ENCODE data around the gene TNFRSF12A.

The TNFRSF12A gene

GRCh38 chr16:3020604-3021448 lies 658 bp downstream of the TNFRSF12A start (continued):
- TF ChIP-seq ZNF521 (tag by site-specific recombination; IDR thresholded peaks at IDR 0.05) (no peak), REPIN1 (tag by site-specific recombination; IDR thresholded peaks at IDR 0.05; ENCODE audit: low read depth) (no peak), MYNN (tag by site-specific recombination; IDR thresholded peaks at IDR 0.05; ENCODE audit: borderline replicate concordance) (no peak), HOXC10 (CRISPR knock-in tag; IDR thresholded peaks at IDR 0.05) (no peak), BCL6B (tag by site-specific recombination; IDR thresholded peaks at IDR 0.05) (no peak), ZNF704 (tag by site-specific recombination; IDR thresholded peaks at IDR 0.05) (no peak), ZNF791 (tag by site-specific recombination; IDR thresholded peaks at IDR 0.05) (no peak), ZNF792 (tag by site-specific recombination; IDR thresholded peaks at IDR 0.05) (no peak), ZNF146 (tag by site-specific recombination; IDR thresholded peaks at IDR 0.05) (no peak), MZF1 (tag by site-specific recombination; IDR thresholded peaks at IDR 0.05; ENCODE audit: borderline replicate concordance) (no peak), ZNF629 (tag by site-specific recombination; IDR thresholded peaks at IDR 0.05) (peak; percentile 96), ZNF26 (tag by site-specific recombination; IDR thresholded peaks at IDR 0.05) (no peak), PBX3 (CRISPR knock-in tag; IDR thresholded peaks at IDR 0.05) (0 out of 2 replicates have a peak, but pooled peaks have one; percentile 37), ZNF239 (tag by site-specific recombination; IDR thresholded peaks at IDR 0.05) (peak; percentile 35; the same call in 1 of the 2 replicates), GLIS1 (tag by site-specific recombination; IDR thresholded peaks at IDR 0.05) (peak; percentile 98), ZSCAN5A (tag by site-specific recombination; IDR thresholded peaks at IDR 0.05) (peak; percentile 20; the same call in 1 of the 2 replicates), ZNF530 (tag by site-specific recombination; IDR thresholded peaks at IDR 0.05; ENCODE audit: low read depth) (no peak), ZNF391 (tag by site-specific recombination; IDR thresholded peaks at IDR 0.05; ENCODE audit: borderline replicate concordance, low read depth) (peak; percentile 81; the same call in 1 of the 2 replicates), ZSCAN16 (tag by site-specific recombination; IDR thresholded peaks at IDR 0.05) (no peak), ZNF776 (tag by site-specific recombination; IDR thresholded peaks at IDR 0.05; ENCODE audit: borderline replicate concordance) (no peak), ZNF280D (tag by site-specific recombination; IDR thresholded peaks at IDR 0.05) (no peak), ZNF362 (tag by site-specific recombination; IDR thresholded peaks at IDR 0.05) (no peak), ZNF433 (tag by site-specific recombination; IDR thresholded peaks at IDR 0.05; ENCODE audit: low read depth) (no peak), ATF2 (tag by site-specific recombination; IDR thresholded peaks at IDR 0.05; ENCODE audit: low read depth) (peak; percentile 74)
